Raji (cell line): ENCODE measurements around the gene GALNTL6.

ENCODE experiments used
- POLR2A ChIP-seq: IDR thresholded peaks from 2 replicates; pipeline ENCODE4 v1.6.1; 2011; ENCODE audit warnings: low read depth, low read length, control low read depth; ENCODE audit not compliant: insufficient read depth

GALNTL6 gene

DNA sequence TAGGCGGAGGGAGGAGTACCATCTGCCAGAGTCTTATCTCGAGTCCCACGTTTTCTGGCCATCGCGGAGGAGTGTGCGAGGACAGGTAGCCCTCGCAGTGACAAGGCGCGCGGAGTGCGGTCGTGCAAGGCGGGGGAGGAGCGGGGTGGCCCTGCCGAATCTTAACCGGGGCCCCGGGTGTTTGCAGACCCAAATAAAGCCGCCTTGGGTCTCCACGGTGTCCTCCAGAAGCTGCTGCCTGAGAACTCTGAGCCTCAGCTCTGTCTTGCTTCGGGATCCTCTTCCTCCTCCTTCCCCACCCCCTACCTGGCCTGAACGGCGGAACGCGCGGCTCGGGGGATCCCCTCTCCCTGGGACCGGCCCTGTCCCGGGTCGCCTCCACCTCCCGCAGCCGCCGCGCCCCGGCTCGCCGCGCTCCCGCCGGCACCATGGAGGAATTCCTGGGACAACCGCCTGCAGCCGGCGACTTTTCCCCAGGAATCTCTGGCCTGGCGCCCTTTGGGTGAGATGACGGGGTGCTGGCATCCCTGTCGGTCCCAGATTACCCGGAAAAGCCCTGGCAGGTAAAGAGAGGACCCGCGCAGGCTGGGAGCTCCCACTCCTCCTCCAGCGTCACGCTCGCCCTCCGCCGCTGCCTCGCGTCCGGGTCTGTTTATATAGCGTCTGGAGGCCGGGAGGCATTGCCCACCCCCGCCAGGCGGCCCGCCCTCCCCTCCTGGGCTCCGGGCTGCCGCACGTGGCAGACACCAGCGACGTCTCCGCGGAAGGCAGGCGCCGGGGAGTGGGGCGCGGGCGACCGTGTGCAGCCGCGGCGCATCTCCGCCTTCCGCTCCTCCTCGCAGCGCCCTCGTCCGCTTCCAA, at the start of gene GALNTL6:
TSS of gene GALNTL6 (plus strand) at position 740 of the 861 bp plus-strand sequence.
- no peak for TF ChIP-seq POLR2A

DNA sequence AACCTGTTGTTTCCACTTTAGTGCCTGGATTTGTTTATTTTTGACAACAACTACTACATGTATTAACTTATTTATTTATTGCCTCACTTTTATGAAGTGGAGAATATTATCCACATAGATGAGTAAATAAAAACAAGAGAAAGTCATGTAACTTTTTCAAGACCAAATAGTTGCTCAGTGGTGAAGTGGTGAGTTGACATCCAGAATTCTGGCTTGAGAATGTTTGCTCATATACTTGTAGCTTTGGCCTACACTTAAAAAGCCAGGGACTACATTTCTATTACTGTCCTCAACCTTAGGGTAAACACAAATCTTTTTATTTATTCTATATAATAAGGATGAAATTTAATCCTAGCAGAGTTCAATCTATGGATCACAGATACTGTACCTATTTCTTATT, 47.7 kb upstream of the GALNTL6 start:
- TF ChIP-seq POLR2A, result no peak

DNA sequence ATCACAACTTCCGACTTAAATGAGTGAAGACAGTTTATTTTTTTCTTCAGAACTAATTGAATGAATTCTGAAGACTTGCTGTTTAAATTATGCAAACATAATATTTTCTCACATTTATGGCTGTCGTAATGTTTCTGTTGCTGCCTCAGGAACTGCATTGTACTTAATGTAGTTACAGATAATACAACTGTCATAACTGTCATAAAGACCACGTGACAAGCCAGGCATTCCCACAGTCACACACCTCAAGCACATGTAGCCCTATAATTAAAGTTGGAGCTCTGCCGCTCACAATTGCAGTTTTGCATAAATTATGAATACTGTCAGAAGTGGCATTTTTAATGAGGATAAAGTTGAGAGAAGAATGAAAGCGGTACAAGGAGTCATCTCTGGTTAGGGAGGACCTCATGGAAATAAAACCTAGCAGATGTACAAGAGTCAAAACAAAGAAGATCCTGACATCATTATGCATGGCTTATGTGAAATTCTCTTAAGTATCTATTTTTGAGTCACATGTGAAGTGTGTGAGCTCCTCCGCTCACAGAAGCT, 38.5 kb upstream of the GALNTL6 start:
- no peak for TF ChIP-seq POLR2A

DNA sequence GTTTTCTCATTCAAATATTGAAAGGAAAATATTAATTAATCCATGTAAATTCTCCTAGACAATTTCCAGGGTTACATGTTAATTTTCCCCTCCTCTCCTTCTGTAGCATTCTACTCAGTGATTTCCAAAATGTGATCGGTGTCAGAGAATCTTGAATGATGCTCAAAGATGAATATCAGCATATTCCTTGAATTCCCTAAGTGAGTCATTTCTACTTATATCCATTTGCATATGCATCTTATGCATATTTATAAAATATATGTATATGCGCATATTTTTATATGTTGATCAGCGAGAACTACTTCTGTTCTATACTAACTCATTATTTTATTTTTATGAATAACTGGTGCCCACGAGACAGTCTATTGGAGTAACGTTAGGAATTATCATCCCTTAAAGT, 33.9 kb upstream of the GALNTL6 start:
- TF ChIP-seq POLR2A, result no peak

DNA sequence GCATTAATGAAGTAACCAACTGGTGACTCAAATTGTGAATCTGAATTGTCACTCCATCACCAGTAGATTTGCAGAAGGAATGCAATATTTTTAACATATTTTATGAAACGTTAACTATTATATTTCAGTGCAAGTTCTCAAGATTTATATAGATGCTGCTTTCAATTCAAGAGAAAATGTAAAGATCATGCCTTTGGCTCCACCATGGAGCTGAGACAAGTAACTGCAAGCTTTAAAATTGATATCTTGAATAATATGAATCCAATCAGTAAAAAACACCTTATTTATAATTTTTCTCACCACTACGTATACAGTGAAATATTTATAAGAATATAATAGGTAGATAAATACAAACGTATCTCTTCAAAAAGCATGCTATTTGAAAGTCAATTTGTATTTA, 27.8 kb upstream of the GALNTL6 start:
- TF ChIP-seq POLR2A, result no peak

DNA sequence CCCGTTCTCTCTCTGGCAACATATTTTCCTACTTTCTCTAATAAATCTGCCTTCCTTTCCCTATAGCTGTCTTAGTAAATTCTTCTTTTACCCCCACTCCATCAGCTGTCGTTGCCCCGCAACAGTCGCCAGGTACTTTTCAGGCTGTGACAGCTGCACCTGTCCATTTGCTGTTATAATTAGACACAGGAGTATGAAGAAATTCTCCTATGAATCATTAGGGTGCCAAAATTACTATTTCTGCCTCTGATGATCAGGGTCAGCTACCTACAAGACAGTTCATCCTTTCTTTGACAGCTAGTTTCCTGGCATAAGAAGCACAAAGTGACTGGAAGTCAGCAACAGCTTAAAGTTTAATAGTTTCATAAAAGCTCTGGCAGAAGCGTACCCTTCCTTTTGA, 19.5 kb upstream of the GALNTL6 start:
- no peak for TF ChIP-seq POLR2A

DNA sequence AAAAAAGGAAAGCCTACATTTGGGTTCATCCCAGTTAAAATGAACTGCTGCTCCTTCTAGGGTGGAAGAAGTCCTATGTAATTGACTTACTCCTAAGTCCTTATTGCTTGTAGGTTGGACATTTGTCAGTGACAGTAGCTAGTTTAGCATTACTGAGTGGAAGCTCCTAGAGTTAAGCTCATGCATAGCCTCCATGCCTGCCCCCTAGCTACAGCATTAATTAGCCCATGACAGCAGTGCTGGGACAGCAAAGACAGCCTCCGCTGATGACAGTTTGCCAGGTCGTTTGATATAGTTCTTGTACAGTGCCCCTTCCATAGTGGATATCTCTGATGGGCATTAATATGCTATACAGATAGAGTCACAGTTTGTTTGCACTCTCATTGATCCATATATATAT, 18.7 kb upstream of the GALNTL6 start:
- no peak for TF ChIP-seq POLR2A

DNA sequence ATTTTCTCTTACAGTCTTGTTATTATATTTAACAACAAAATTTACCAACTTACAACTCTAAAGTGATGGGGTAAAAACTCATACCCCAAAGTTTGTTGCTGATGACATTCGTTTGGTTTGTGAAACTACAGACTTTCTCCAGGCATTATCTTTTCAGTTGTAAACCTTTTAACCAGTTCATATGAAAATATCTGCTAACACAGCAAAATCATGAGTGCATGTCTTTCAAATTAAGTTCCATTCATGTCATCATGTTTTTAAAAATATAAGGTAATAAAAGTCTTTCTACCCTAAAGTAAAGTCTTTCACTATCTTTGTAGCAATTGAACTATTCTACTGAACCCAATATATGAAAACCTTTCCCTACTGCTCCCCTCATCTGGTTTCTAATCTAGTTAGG, 3.4 kb upstream of the GALNTL6 start:
- no peak for TF ChIP-seq POLR2A

DNA sequence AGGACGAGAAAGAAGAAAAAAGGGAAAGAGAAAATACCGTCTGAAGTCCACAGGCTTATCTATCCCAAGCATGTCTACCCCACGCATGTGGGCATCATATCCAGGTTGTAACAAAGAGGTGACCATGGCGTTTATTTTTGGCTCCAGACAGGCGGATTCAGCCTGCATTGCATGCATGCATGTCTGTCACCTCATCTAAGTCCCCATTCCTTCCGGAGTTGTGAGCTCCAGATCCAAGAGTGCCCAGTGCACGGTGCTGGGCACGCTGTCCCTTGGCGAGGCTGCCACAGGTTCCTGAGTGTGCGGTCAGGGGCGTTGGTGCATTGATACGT, 905 bp upstream of the GALNTL6 start:
- no peak for TF ChIP-seq POLR2A

DNA sequence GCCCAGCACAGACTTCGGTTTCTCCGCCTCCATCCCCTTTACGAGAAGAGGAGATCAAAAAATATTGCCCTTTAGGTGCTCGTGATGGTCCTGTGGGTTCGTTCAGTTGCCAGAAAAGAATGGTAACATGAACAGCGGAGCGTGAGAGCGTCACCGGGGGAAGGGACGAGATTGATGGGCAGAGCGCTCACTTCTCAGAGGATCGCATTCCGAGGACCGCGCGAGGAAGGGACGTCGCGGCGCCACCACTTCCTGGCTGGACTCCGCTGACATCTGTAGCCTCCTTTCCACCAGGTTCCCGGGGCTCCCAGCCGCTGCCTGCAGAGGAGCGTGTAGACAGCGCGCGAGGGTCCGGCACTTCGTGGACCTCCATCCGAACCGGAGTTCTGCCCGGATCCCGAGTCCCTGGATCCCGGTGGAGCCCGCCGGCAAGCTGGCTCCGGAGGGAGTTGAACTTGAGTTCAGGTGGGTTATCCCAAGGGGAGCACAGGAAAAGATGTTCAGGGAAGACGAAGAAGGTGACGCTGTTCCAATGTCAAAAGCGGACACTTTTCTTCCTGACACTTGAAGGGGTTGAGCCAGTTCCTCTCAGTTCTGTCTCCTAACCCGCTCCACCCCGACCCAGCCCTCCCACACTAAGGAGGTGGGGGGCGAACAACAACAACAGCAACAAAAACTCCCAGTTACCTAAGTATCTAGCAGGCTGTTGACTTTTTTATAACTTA, 484 bp downstream of the GALNTL6 start:
- no peak for TF ChIP-seq POLR2A

DNA sequence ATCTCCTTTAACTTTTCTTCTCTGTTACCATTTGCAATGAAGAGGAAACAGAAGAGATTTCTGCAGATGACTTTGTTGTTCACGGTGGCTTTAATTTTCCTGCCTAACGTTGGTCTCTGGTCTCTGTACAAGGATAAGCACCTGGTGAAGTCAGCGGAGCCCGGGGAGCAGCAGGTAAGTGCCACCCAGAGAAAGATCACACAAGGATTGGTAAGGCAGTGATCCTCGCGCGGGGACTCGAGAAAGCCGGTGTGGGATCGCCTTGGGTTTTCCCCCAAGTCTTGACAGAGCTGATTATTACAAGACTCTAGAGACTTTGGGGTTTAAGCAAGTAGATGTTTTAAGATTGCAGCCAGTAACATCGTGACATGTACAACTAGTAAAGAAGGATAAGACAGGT, 1.3 kb downstream of the GALNTL6 start:
- TF ChIP-seq POLR2A, result no peak

DNA sequence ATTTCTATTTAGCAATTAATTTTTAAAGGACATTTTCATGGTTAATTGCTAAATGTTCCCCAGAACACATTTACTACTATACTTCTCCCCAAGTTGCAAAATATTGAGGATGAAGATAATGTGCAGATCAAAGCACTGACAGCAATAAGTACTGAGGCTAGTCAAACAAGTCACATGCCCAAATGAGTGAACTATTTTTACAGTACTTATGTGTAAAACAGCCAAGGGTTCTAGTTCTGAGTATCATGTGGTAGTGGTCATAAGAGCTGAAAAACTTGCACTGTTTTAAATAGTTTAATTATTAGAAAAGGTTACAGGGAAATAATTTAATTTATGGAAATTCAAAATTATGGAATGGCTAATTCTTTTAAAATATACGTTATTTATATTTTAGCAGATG, 3.8 kb downstream of the GALNTL6 start:
- no peak for TF ChIP-seq POLR2A

DNA sequence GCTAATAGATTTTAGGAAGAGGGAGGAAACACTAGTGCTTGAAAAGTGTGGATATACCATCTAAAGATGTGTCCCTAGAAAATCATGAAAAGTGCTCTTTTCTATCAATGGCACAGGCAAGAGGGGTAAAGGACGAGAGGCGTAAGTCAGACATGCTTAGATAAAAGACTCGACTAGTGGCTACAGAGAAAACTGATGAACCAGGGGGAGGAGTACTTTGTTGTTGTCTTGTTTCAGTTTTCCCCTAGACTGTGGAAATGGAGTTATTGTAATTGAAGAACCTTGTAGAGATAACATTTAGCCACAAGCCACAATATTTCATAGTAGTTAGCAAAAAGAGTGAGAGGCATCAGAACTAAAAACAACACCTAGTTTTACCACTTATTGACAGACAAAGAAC, 21.4 kb downstream of the GALNTL6 start:
- no peak for TF ChIP-seq POLR2A

DNA sequence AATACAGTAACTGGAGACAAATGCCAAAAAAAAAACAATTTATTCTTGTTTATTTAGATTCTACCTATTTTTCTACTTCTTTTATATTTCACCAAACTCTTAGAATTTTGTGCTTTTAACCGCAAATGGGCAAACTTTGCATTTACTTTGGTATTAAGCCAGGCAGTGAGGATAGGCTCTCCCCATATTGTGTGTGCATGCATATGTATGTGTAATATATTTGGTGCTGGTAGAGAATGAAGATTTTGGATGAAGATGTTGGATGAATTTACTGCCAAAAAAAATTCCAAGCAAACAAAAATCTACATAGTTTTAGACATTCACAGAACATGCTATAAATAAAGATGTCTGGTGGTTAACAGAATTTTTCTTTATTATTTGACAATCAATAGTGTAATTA, 30.3 kb downstream of the GALNTL6 start:
- no peak for TF ChIP-seq POLR2A

DNA sequence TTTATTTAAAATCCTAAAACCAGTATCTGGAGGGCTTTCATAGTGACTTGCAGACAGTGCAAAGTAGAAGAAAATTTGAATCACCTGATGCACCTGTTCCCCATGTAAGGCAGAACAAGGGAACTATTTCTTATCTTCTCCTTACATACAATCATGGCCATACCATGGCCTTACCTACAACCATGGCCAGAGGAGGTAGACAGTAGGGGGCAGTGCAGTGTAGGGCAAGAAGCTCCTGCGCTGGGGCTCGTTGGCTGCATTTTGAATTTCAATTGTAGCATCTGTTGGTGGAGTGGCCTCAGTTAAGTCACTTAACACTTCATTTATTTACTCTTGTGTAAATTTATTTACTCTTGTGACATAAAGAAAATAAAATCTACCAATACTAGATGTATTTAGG, 33.0 kb downstream of the GALNTL6 start:
- TF ChIP-seq POLR2A, result no peak

DNA sequence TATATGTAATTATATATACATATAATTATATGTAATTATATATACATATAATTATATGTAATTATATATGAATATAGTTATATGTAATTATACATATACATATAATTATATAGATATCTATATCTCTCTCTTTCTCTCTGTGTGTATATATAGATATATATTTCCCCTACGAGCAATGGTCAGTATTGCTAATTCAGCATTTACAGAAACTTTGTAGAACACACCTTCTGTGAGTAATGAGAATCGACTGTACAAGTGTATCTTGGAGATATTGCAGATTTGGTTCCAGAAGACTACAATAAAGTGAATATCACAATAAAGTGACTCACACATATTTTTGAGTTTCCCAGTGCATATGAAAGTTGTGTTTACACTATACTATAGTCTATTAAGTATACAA, 33.7 kb downstream of the GALNTL6 start:
- no peak for TF ChIP-seq POLR2A
